KMS-11 (cell line): ENCODE measurements around the gene SHC2.
A peak's percentile ranks its signal among the peaks of the same experiment; 100 is the strongest.

Source experiments
- H2AFZ ChIP-seq: fragments of 200-600 bp; sonication (generic); 2 replicates; pipeline ENCODE4 v1.6.1; 2016; ENCODE audit warnings: antibody characterized with exemption, mixed run types, low read depth
- H3K27ac ChIP-seq: fragments of 200-600 bp; sonication (generic); 2 replicates; pipeline ENCODE4 v1.6.1; 2016; ENCODE audit warnings: mild to moderate bottlenecking, mixed run types
- H3K27me3 ChIP-seq: fragments of 200-600 bp; sonication (generic); 2 replicates; pipeline ENCODE4 v1.6.1; 2017; ENCODE audit warnings: mild to moderate bottlenecking, low read depth, mixed run types, moderate library complexity; ENCODE audit not compliant: insufficient read depth
- H3K36me3 ChIP-seq: fragments of 200-600 bp; sonication (generic); 2 replicates; pipeline ENCODE4 v1.6.1; 2017; ENCODE audit warnings: mild to moderate bottlenecking, mixed run types; ENCODE audit not compliant: insufficient read depth
- H3K4me1 ChIP-seq: fragments of 200-600 bp; sonication (generic); 2 replicates; pipeline ENCODE4 v1.6.1; 2016; ENCODE audit warnings: mild to moderate bottlenecking, low read depth, mixed run types; ENCODE audit not compliant: poor library complexity, severe bottlenecking
- H3K4me2 ChIP-seq: fragments of 200-600 bp; sonication (generic); 2 replicates; pipeline ENCODE4 v1.7.0; 2016; ENCODE audit warnings: mild to moderate bottlenecking, mixed run types
- H3K4me3 ChIP-seq: fragments of 200-600 bp; sonication (generic); IDR thresholded peaks from 2 replicates; pipeline ENCODE4 v1.6.1; 2017; ENCODE audit warnings: low read depth, low read length, mixed read lengths; ENCODE audit not compliant: insufficient read depth
- H3K79me2 ChIP-seq: fragments of 200-600 bp; sonication (generic); 2 replicates; pipeline ENCODE4 v1.6.1; 2016; ENCODE audit warnings: low read depth, mixed run types; ENCODE audit not compliant: insufficient read depth
- H3K9ac ChIP-seq: fragments of 200-600 bp; sonication (generic); 2 replicates; pipeline ENCODE4 v1.6.1; 2016; ENCODE audit warnings: mild to moderate bottlenecking, mixed run types
- H4K20me1 ChIP-seq: fragments of 200-600 bp; sonication (generic); 2 replicates; pipeline ENCODE4 v1.6.1; 2016; ENCODE audit warnings: mild to moderate bottlenecking, mixed run types; ENCODE audit not compliant: insufficient read depth
- CTCF ChIP-seq: fragments of 200-600 bp; sonication (generic); conservative IDR thresholded peaks from 2 replicates; pipeline ENCODE4 v1.6.1; 2017; ENCODE audit warnings: low read depth, mild to moderate bottlenecking, antibody characterized with exemption, low read length, moderate library complexity, mixed read lengths

Gene SHC2

GRCh38 chr19:488505-489417, 27.9 kb upstream of the SHC2 start:
- Histone ChIP-seq H3K27me3 (peaks cover 12% of the 10 kb centered on the region; the same call in 1 of the 2 replicates), H4K20me1 (no peaks in the 10 kb centered on the region), H3K9ac (peak overlapping the region; percentile 80), H3K79me2 (no peaks in the 10 kb centered on the region), H3K4me2 (peak overlapping the region; percentile 71), H3K36me3 (no peaks in the 10 kb centered on the region), H2AFZ (peak overlapping the region; percentile 79), H3K27ac (no peak overlapping the region), H3K4me3 (no peak overlapping the region), H3K4me1 (no peaks in the 10 kb centered on the region)
- no peak for TF ChIP-seq CTCF

- no peak overlapping the region for H3K9ac ChIP-seq
- H3K27ac ChIP-seq: no peak overlapping the region
- H4K20me1 ChIP-seq: no peaks in the 10 kb centered on the region
- no peak for TF ChIP-seq CTCF
- peaks cover 16% of the 10 kb centered on the region; the same call in 1 of the 2 replicates for H3K27me3 ChIP-seq
- no peaks in the 10 kb centered on the region for H3K4me1 ChIP-seq
- no peak overlapping the region for H3K4me3 ChIP-seq
- H3K79me2 ChIP-seq: no peaks in the 10 kb centered on the region
- H3K4me2 ChIP-seq: no peak overlapping the region
- no peak overlapping the region for H2AFZ ChIP-seq
- H3K36me3 ChIP-seq: no peaks in the 10 kb centered on the region
Observed at GRCh38 chr19:485583-486236, 24.9 kb upstream of the SHC2 start.

- peaks cover 16% of the 10 kb centered on the region; the same call in 1 of the 2 replicates for H3K27me3 ChIP-seq
- H3K36me3 ChIP-seq: no peaks in the 10 kb centered on the region
- no peak for TF ChIP-seq CTCF
- H3K4me2 ChIP-seq: no peak overlapping the region
- H2AFZ ChIP-seq: no peak overlapping the region
- H3K27ac ChIP-seq: no peak overlapping the region
- H3K9ac ChIP-seq: no peak overlapping the region
- no peak overlapping the region for H3K4me3 ChIP-seq
- H3K4me1 ChIP-seq: no peaks in the 10 kb centered on the region
- no peaks in the 10 kb centered on the region for H4K20me1 ChIP-seq
- no peaks in the 10 kb centered on the region for H3K79me2 ChIP-seq
Observed at GRCh38 chr19:485077-485476, 24.2 kb upstream of the SHC2 start.

DNA sequence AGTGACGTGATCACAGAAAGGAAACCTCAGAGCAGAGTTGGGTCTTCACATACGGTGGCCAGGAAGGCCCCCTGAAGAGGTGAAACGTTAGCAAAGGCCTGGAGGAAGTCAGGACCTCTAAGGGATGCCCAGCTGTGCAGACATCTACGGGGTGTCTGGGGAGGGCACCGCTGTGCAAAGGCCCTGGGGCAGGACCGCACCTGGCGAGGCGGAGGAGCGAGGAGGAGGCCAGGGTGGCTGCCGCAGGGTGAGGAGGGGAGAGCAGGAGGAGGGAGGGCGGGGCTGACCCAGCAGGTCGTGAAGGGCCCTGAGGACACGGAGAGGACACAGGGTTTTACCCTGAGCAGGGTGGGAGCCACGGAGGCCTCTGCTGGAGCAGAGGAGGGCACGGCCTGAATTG, 23.7 kb upstream of the SHC2 start:
- H3K4me1 ChIP-seq: no peaks in the 10 kb centered on the region
- no peak overlapping the region for H3K27ac ChIP-seq
- no peak overlapping the region for H3K4me2 ChIP-seq
- no peaks in the 10 kb centered on the region for H3K36me3 ChIP-seq
- peaks cover 22% of the 10 kb centered on the region; the same call in 1 of the 2 replicates for H3K27me3 ChIP-seq
- H3K9ac ChIP-seq: no peak overlapping the region
- no peak overlapping the region for H3K4me3 ChIP-seq
- H4K20me1 ChIP-seq: no peaks in the 10 kb centered on the region
- TF ChIP-seq CTCF: no peak
- no peaks in the 10 kb centered on the region for H3K79me2 ChIP-seq
- H2AFZ ChIP-seq: no peak overlapping the region
